H9 (cell line): ENCODE data around the gene TTC7B. TPM values are rescaled to one million over a fixed set of nuclear protein-coding genes. Genes with fewer than 3 reads are reported as not detected.

Source experiments
- DNase-seq: peaks from one replicate; pipeline ENCODE4 v3.0.0-alpha.2; 2017
- H2AFZ ChIP-seq: one replicate; pipeline ENCODE4 v1.6.1; 2013; ENCODE audit warnings: mild to moderate bottlenecking, low read length, control low read depth, moderate library complexity
- H2AK5ac ChIP-seq: 2 replicates; pipeline ENCODE4 v1.6.1; 2013; ENCODE audit warnings: low read length, control low read depth, mixed read lengths; ENCODE audit not compliant: insufficient read length
- H2BK120ac ChIP-seq: one replicate; pipeline ENCODE4 v1.6.1; 2013; ENCODE audit warnings: low read depth, mild to moderate bottlenecking, low read length, control low read depth, inconsistent platforms; ENCODE audit not compliant: poor library complexity, severe bottlenecking
- H2BK12ac ChIP-seq: 2 replicates; pipeline ENCODE4 v1.6.1; 2013; ENCODE audit warnings: low read length, control low read depth, mixed read lengths, low read depth; ENCODE audit not compliant: insufficient read length
- H2BK15ac ChIP-seq: 2 replicates; pipeline ENCODE4 v1.6.1; 2013; ENCODE audit warnings: low read depth, low read length, control low read depth
- H2BK20ac ChIP-seq: one replicate; pipeline ENCODE4 v1.6.1; 2013; ENCODE audit warnings: low read depth, mild to moderate bottlenecking, low read length, control low read depth, inconsistent platforms; ENCODE audit not compliant: poor library complexity, severe bottlenecking
- H2BK5ac ChIP-seq: 2 replicates; pipeline ENCODE4 v1.6.1; 2013; ENCODE audit warnings: low read length, control low read depth, mixed read lengths; ENCODE audit not compliant: insufficient read length
- H3K14ac ChIP-seq: 2 replicates; pipeline ENCODE4 v1.6.1; 2013; ENCODE audit warnings: low read length, control low read depth; ENCODE audit not compliant: insufficient read depth
- H3K18ac ChIP-seq: 2 replicates; pipeline ENCODE4 v1.6.1; 2013; ENCODE audit warnings: low read depth, mild to moderate bottlenecking, mixed read lengths, low read length, control low read depth; ENCODE audit not compliant: insufficient read length
- H3K23ac ChIP-seq: 2 replicates; pipeline ENCODE4 v1.6.1; 2013; ENCODE audit warnings: low read length, control low read depth, mixed read lengths, low read depth; ENCODE audit not compliant: insufficient read length
- H3K23me2 ChIP-seq: 2 replicates; pipeline ENCODE4 v1.6.1; 2013; ENCODE audit warnings: low read depth, mild to moderate bottlenecking, mixed read lengths, low read length, control low read depth; ENCODE audit not compliant: insufficient read length, poor library complexity, severe bottlenecking
- H3K27ac ChIP-seq: 2 replicates; pipeline ENCODE4 v1.5.1; 2013; ENCODE audit warnings: low read length, control low read depth, mixed read lengths, low read depth; ENCODE audit not compliant: insufficient read length
- H3K27me3 ChIP-seq: 2 replicates; pipeline ENCODE4 v1.6.1; 2013; ENCODE audit warnings: low read length, control low read depth, inconsistent platforms; ENCODE audit not compliant: insufficient read depth
- H3K4ac ChIP-seq: 2 replicates; pipeline ENCODE4 v1.6.1; 2013; ENCODE audit warnings: low read depth, mild to moderate bottlenecking, control low read depth, inconsistent platforms, low read length, moderate library complexity
- H3K4me1 ChIP-seq: 2 replicates; pipeline ENCODE4 v1.6.1; 2013; ENCODE audit warnings: low read length, control low read depth, inconsistent platforms; ENCODE audit not compliant: insufficient read depth
- H3K4me2 ChIP-seq: 2 replicates; pipeline ENCODE4 v1.6.1; 2013; ENCODE audit warnings: low read length, control low read depth, mixed read lengths; ENCODE audit not compliant: insufficient read length, insufficient read depth
- H3K56ac ChIP-seq: 2 replicates; pipeline ENCODE4 v1.6.1; 2013; ENCODE audit warnings: low read depth, mild to moderate bottlenecking, mixed read lengths, low read length, control low read depth; ENCODE audit not compliant: insufficient read length
- H3K79me1 ChIP-seq: 2 replicates; pipeline ENCODE4 v1.6.1; 2013; ENCODE audit warnings: low read depth, mild to moderate bottlenecking, moderate library complexity, low read length, control low read depth, inconsistent platforms; ENCODE audit not compliant: insufficient read depth, poor library complexity, severe bottlenecking
- H3K79me2 ChIP-seq: 2 replicates; pipeline ENCODE4 v1.6.1; 2013; ENCODE audit warnings: low read length, control low read depth, inconsistent platforms; ENCODE audit not compliant: insufficient read depth
- H3K9ac ChIP-seq: 2 replicates; pipeline ENCODE4 v1.6.1; 2013; ENCODE audit warnings: low read length, control low read depth, mixed read lengths; ENCODE audit not compliant: insufficient read length; ENCODE audit errors: extremely low read depth
- H3K9me3 ChIP-seq: one replicate; pipeline ENCODE4 v1.6.1; 2013; ENCODE audit warnings: low read depth, low read length, inconsistent platforms; ENCODE audit not compliant: control insufficient read depth
- H3T11ph ChIP-seq: one replicate; pipeline ENCODE4 v1.6.1; 2013; ENCODE audit warnings: mild to moderate bottlenecking, low read length, control low read depth, inconsistent platforms
- H4K20me1 ChIP-seq: one replicate; pipeline ENCODE4 v1.6.1; 2013; ENCODE audit not compliant: control insufficient read depth, insufficient read length, insufficient read depth
- H4K5ac ChIP-seq: 2 replicates; pipeline ENCODE4 v1.6.1; 2013; ENCODE audit warnings: low read depth, mild to moderate bottlenecking, mixed read lengths, low read length, control low read depth; ENCODE audit not compliant: insufficient read length
- H4K8ac ChIP-seq: replicated peaks from 2 replicates; pipeline ENCODE4 v1.6.1; 2013; ENCODE audit warnings: low read length, control low read depth, mixed read lengths, low read depth; ENCODE audit not compliant: insufficient read length
- H4K91ac ChIP-seq: 2 replicates; pipeline ENCODE4 v1.6.1; 2013; ENCODE audit warnings: low read depth, mild to moderate bottlenecking, moderate library complexity, mixed read lengths, low read length, control low read depth; ENCODE audit not compliant: insufficient read length
- H3K27ac Mint-ChIP-seq, 3 experiments: 2 replicates in 2 of 3; 3 replicates in 1 of 3; pipeline ENCODE4 v1.8.0; 2020 to 2021; ENCODE audit warnings: mixed read lengths in 3 of 3, mild to moderate bottlenecking in 1 of 3, moderate library complexity in 1 of 3
- H3K27me3 Mint-ChIP-seq: 2 replicates; pipeline ENCODE4 v1.8.0; 2021; ENCODE audit warnings: low read depth, mild to moderate bottlenecking, moderate library complexity, mixed read lengths
- H3K36me3 Mint-ChIP-seq, 3 experiments: 2 replicates in 2 of 3; 3 replicates in 1 of 3; pipeline ENCODE4 v1.8.0; 2020 to 2021; ENCODE audit warnings: low read depth in 3 of 3, mixed read lengths in 3 of 3; ENCODE audit not compliant: insufficient read depth in 1 of 3
- H3K4me1 Mint-ChIP-seq, 2 experiments: 2 replicates each; pipeline ENCODE4 v1.8.0; 2020; ENCODE audit warnings: mixed read lengths in 2 of 2
- H3K4me3 Mint-ChIP-seq, 2 experiments: 2 replicates in 1 of 2; 3 replicates in 1 of 2; pipeline ENCODE4 v1.8.0; 2020 to 2021; ENCODE audit warnings: mild to moderate bottlenecking in 2 of 2, mixed read lengths in 2 of 2, moderate library complexity in 1 of 2
- H3K9me3 Mint-ChIP-seq, 2 experiments: 2 replicates in 1 of 2; 3 replicates in 1 of 2; pipeline ENCODE4 v1.8.0; 2020; ENCODE audit warnings: mild to moderate bottlenecking in 2 of 2, mixed read lengths in 2 of 2, moderate library complexity in 1 of 2
- CTCF ChIP-seq: fragments of 200-600 bp; sonication (generic); conservative IDR thresholded peaks from 3 replicates; pipeline ENCODE4 v1.8.0; 2021; ENCODE audit warnings: antibody characterized with exemption, mild to moderate bottlenecking
- WGBS: extraction: QIAGEN DNeasy Blood & Tissue Kit; methylation state at CpG from one replicate; pipeline ENCODE4 v1.1.7; 2013; ENCODE audit warnings: missing lambda C conversion rate, low lambda C conversion rate, mixed read lengths; ENCODE audit not compliant: insufficient read length; ENCODE audit errors: extremely low coverage; 5-methylcytosine and 5-hydroxymethylcytosine counted together
- total RNA-seq: library from RNA; stranded (reverse); gene quantifications from 2 replicates; pipeline ENCODE4 v1.2.1, GENCODE V29; 2021

The TTC7B gene
- total RNA-seq, 1 experiment from 2014 or later, result 33.7 TPM

DNA sequence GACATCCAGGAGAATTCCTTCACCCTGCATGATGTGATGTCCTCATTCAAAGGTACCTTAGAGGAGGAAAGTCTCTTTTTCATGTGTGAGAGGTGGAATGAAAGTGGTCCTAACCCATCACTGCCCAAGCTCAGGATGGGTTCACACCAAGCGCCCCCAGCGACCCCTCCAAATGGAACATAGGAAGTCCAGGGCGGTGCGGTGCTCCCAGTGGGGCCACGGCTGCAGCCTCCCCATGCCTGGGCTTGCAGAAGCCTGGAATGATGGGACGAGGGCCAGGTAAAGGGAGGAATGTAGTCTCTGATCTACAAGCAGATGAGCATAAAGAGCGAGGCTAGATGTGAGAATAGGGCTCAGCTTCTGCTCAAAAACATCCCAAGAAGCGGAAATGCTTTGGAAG lies 196.3 kb downstream of the TTC7B start:
- Histone ChIP-seq H2BK120ac (no peak overlapping the region), H2AK5ac (no peak overlapping the region), H2BK20ac (no peak overlapping the region), H3K9me3 (no peaks in the 10 kb centered on the region), H3K4me2 (no peak overlapping the region), H3K27me3 (no peaks in the 10 kb centered on the region), H3K23ac (no peak overlapping the region), H3K79me2 (no peaks in the 10 kb centered on the region), H3K14ac (no peak overlapping the region), H2AFZ (no peak overlapping the region), H3K4me1 (peaks cover 4% of the 10 kb centered on the region; the same call in 1 of the 2 replicates), H3K27ac (no peak overlapping the region), H3T11ph (no peak overlapping the region), H3K79me1 (no peaks in the 10 kb centered on the region), H3K4ac (no peak overlapping the region), H3K18ac (no peak overlapping the region), H2BK5ac (no peak overlapping the region), H4K5ac (no peak overlapping the region), H3K56ac (no peak overlapping the region), H4K20me1 (no peaks in the 10 kb centered on the region), H4K8ac (no peak overlapping the region), H3K23me2 (no peaks in the 10 kb centered on the region), H4K91ac (no peak overlapping the region), H3K9ac (no peak overlapping the region), H2BK15ac (no peak overlapping the region), H2BK12ac (no peak overlapping the region)
- Mint-ChIP-seq H3K36me3 (peaks cover 0 to 2% (median 0%) of the 10 kb centered on the region in 3 experiments; a peak in 1 of 7 replicates), H3K27ac (no peak overlapping the region; a peak in 1 of 7 replicates), H3K9me3 (no peaks in the 10 kb centered on the region; a peak in 1 of 5 replicates), H3K27me3 (no peaks in the 10 kb centered on the region), H3K4me3 (no peak overlapping the region), H3K4me1 (peaks cover 30 to 39% of the 10 kb centered on the region in 2 experiments)
- no CpG with 5 or more reads among the region's 8 CpGs for WGBS
- TF ChIP-seq CTCF, result no peak
- DNase-seq, result no peak
